Right atrium auricular region (tissue), 2 donors: ENCODE results near the gene CA9. TPM values are rescaled to one million over a fixed set of nuclear protein-coding genes. Genes with fewer than 3 reads are reported as not detected.

Source experiments
- DNase-seq: peaks from one replicate; pipeline ENCODE4 v3.0.0-alpha.2; 2019; ENCODE audit warnings: low spot score
- H3K27ac ChIP-seq, 2 donors: fragments of 200-600 bp; sonication (generic); 1 replicate in 1 of 2; 2 replicates in 1 of 2; pipeline ENCODE4 v1.5.1; 2016 to 2019
- H3K27me3 ChIP-seq, 2 donors: fragments of 200-600 bp; sonication (generic); one replicate each; pipeline versions ENCODE4 v1.5.1 to v1.6.0; 2017 to 2019
- H3K36me3 ChIP-seq: fragments of 200-600 bp; sonication (generic); one replicate; pipeline ENCODE4 v1.5.1; 2016
- H3K4me1 ChIP-seq, 2 donors: fragments of 200-600 bp; sonication (generic); one replicate each; pipeline versions ENCODE4 v1.5.1 to v1.6.0; 2017 to 2019
- H3K4me3 ChIP-seq, 2 donors: fragments of 200-600 bp; sonication (generic); 1 replicate in 1 of 2; 2 replicates in 1 of 2; pipeline ENCODE4 v1.5.1; 2017 to 2019; ENCODE audit warnings: mild to moderate bottlenecking in 1 of 2, moderate library complexity in 1 of 2
- H3K9me3 ChIP-seq, 2 donors: fragments of 200-600 bp; sonication (generic); one replicate each; pipeline ENCODE4 v1.5.1; 2019
- CTCF ChIP-seq, 2 donors: fragments of 200-600 bp; sonication (generic); IDR thresholded peaks; one replicate each; pipeline ENCODE4 v1.5.1; 2019; ENCODE audit warnings: antibody characterized with exemption in 2 of 2
- total RNA-seq, 2 donors: library from RNA; depleted of rRNA; stranded (reverse); fragments of >200 nt; gene quantifications; one replicate each; pipeline ENCODE4 v1.1.0, GENCODE V29; 2016

Gene CA9
- total RNA-seq, 2 donors from 2014 or later = 5.5 to 5.9 TPM

- H3K4me3 ChIP-seq = no peak overlapping the region
- no peaks in the 10 kb centered on the region for H3K36me3 ChIP-seq
- no peak for TF ChIP-seq CTCF (IDR thresholded peaks at IDR 0.05)
- H3K4me1 ChIP-seq = peaks cover 0 to 8% of the 10 kb centered on the region in 2 donors
- H3K27ac ChIP-seq = no peak overlapping the region
- no peaks in the 10 kb centered on the region for H3K27me3 ChIP-seq
- no peaks in the 10 kb centered on the region for H3K9me3 ChIP-seq
- DNase-seq = no peak
These were observed 21.5 kb upstream of the CA9 start for GRCh38 chr9:35651956-35652828.

GRCh38 chr9:35652829-35653209 lies 20.9 kb upstream of the CA9 start:
- no peaks in the 10 kb centered on the region for H3K27me3 ChIP-seq
- H3K4me3 ChIP-seq = no peak overlapping the region
- no peaks in the 10 kb centered on the region for H3K36me3 ChIP-seq
- peaks cover 0 to 9% of the 10 kb centered on the region in 2 donors for H3K4me1 ChIP-seq
- TF ChIP-seq CTCF (IDR thresholded peaks at IDR 0.05) = no peak
- no peak overlapping the region for H3K27ac ChIP-seq
- DNase-seq = no peak
- H3K9me3 ChIP-seq = no peaks in the 10 kb centered on the region

GRCh38 chr9:35653611-35654010 lies 20.1 kb upstream of the CA9 start:
- no peaks in the 10 kb centered on the region for H3K36me3 ChIP-seq
- H3K27me3 ChIP-seq = no peaks in the 10 kb centered on the region
- no peak overlapping the region for H3K27ac ChIP-seq
- no peaks in the 10 kb centered on the region for H3K9me3 ChIP-seq
- H3K4me1 ChIP-seq = peaks cover 0 to 9% of the 10 kb centered on the region in 2 donors
- TF ChIP-seq CTCF (IDR thresholded peaks at IDR 0.05) = no peak
- DNase-seq = no peak
- no peak overlapping the region for H3K4me3 ChIP-seq

- Histone ChIP-seq H3K4me1 (peaks cover 0 to 35% of the 10 kb centered on the region in 2 donors), H3K36me3 (peaks cover 15% of the 10 kb centered on the region), H3K27me3 (no peaks in the 10 kb centered on the region), H3K9me3 (no peaks in the 10 kb centered on the region), H3K4me3 (no peak overlapping the region), H3K27ac (peak overlapping the region in 1 of 2 donors; percentile 97)
- TF ChIP-seq CTCF (IDR thresholded peaks at IDR 0.05) = no peak
- no peak for DNase-seq
These were observed 17.4 kb upstream of the CA9 start for GRCh38 chr9:35656348-35656747.

GRCh38 chr9:35656831-35657545 lies 16.7 kb upstream of the CA9 start:
- Histone ChIP-seq H3K4me3 (peak overlapping the region; percentile 36 to 89), H3K4me1 (peaks cover 0 to 42% of the 10 kb centered on the region in 2 donors), H3K9me3 (no peaks in the 10 kb centered on the region), H3K27me3 (no peaks in the 10 kb centered on the region), H3K27ac (peak overlapping the region; percentile 97 to 98), H3K36me3 (peaks cover 15% of the 10 kb centered on the region)
- no peak for TF ChIP-seq CTCF (IDR thresholded peaks at IDR 0.05)
- no peak for DNase-seq
